Breast epithelium (tissue), 4 donors: Measurements from ENCODE around the gene ARID4B. TPM values are rescaled to one million over a fixed set of nuclear protein-coding genes. Genes with fewer than 3 reads are reported as not detected.

Experiments
- DNase-seq, 2 donors: peaks; one replicate each; pipeline ENCODE4 v3.0.0-alpha.2; 2019; ENCODE audit warnings: low spot score in 2 of 2
- H3K27ac ChIP-seq, 2 donors: fragments of 200-600 bp; sonication (generic) in 1 of 2; one replicate each; pipeline ENCODE4 v1.5.1; 2016 to 2019; ENCODE audit warnings: mild to moderate bottlenecking in 1 of 2
- H3K27me3 ChIP-seq, 2 donors: fragments of 200-600 bp; sonication (generic) in 1 of 2; one replicate each; pipeline versions ENCODE4 v1.5.1 to v1.6.0; 2017 to 2019; ENCODE audit warnings: control low read depth in 1 of 2, mild to moderate bottlenecking in 1 of 2
- H3K36me3 ChIP-seq: fragments of 200-600 bp; one replicate; pipeline ENCODE4 v1.5.1; 2019
- H3K4me1 ChIP-seq, 2 donors: fragments of 200-600 bp; sonication (generic); one replicate each; pipeline ENCODE4 v1.5.1; 2016 to 2019; ENCODE audit warnings: control low read depth in 1 of 2
- H3K4me3 ChIP-seq, 3 donors: fragments of 200-600 bp; sonication (generic); 1 replicate in 2 of 3; 2 replicates in 1 of 3; pipeline ENCODE4 v1.5.1; 2016 to 2019; ENCODE audit warnings: mild to moderate bottlenecking in 3 of 3, moderate library complexity in 2 of 3
- H3K9me3 ChIP-seq, 2 donors: fragments of 200-600 bp; sonication (generic) in 1 of 2; one replicate each; pipeline ENCODE4 v1.5.1; 2016 to 2019; ENCODE audit warnings: control low read depth in 1 of 2
- POLR2A ChIP-seq: fragments of 450-650 bp; IDR thresholded peaks from one replicate; pipeline ENCODE4 v1.6.1; 2016; ENCODE audit warnings: antibody characterized with exemption, mild to moderate bottlenecking, moderate library complexity
- POLR2AphosphoS5 ChIP-seq, 3 donors: sonication (generic); formaldehyde crosslinking; IDR thresholded peaks; one replicate each; pipeline ENCODE4 v1.6.1; 2017; ENCODE audit warnings: antibody characterized with exemption in 3 of 3
- intact Hi-C: fragments of 100-400 bp; cut with DNase I; formaldehyde crosslinking; loops from one replicate; pipeline ENCODE4 v1.15.1; 2023; ENCODE audit warnings: low total_unique reads
- total RNA-seq, 3 donors: library from RNA; depleted of rRNA; stranded (reverse); fragments of >200 nt; gene quantifications; one replicate each; pipeline ENCODE4 v1.1.0, GENCODE V29; 2016
- TF ChIP-seq, protein P1 (sequence below), 3 donors: fragments of 450-650 bp; IDR thresholded peaks; one replicate each; pipeline ENCODE4 v1.5.1; 2016 to 2017; ENCODE audit warnings: antibody characterized with exemption in 3 of 3, mild to moderate bottlenecking in 3 of 3, moderate library complexity in 3 of 3

The ARID4B gene
- total RNA-seq, 3 donors from 2014 or later: 34.4 to 91.6 (median 76.7) TPM

DNA sequence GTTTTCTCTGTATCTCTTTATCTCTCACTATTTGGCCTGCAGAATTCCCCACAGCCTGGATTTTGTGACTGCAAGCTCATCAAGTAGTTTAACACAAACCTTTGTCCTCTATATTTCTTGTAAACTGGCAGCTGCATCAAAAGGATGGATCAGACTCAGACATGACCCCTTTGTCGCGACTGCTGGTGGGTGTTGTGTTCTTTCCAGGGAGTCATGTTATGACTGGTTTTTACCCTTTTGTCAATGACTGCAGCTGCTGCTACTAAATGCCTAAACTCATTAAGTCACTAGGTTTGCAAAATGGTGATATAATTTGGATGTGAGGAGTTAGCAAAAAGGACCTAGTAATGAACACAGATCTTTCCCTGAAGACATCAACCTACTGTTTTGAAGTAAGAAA, 189.2 kb downstream of the ARID4B start:
- no peak for TF ChIP-seq POLR2A
- TF ChIP-seq, protein P1, sequence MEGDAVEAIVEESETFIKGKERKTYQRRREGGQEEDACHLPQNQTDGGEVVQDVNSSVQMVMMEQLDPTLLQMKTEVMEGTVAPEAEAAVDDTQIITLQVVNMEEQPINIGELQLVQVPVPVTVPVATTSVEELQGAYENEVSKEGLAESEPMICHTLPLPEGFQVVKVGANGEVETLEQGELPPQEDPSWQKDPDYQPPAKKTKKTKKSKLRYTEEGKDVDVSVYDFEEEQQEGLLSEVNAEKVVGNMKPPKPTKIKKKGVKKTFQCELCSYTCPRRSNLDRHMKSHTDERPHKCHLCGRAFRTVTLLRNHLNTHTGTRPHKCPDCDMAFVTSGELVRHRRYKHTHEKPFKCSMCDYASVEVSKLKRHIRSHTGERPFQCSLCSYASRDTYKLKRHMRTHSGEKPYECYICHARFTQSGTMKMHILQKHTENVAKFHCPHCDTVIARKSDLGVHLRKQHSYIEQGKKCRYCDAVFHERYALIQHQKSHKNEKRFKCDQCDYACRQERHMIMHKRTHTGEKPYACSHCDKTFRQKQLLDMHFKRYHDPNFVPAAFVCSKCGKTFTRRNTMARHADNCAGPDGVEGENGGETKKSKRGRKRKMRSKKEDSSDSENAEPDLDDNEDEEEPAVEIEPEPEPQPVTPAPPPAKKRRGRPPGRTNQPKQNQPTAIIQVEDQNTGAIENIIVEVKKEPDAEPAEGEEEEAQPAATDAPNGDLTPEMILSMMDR (IDR thresholded peaks at IDR 0.05): no peak
- TF ChIP-seq POLR2AphosphoS5 (IDR thresholded peaks at IDR 0.05): no peak

DNA sequence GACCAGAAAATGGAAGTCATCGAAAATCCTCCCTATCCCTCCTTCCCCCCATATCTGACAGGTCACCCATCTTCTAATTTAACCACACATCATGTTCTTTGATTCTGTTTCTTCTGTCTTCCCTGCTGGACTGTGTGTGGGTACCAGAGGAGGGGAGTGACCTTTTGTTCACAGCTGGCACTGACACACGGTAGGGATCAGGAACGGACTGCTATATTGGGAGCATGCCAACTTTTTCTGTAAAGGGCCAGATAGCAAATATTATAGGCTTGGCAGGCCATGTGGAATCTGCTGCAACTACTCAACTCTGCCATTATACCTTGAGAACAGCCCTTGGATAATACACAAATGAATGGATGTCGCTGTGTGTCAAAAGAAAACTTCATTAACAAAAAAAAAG, 191.9 kb downstream of the ARID4B start:
- no peak overlapping the region for H3K27ac ChIP-seq
- TF ChIP-seq POLR2AphosphoS5 (IDR thresholded peaks at IDR 0.05) (no peak), POLR2A (no peak)
- TF ChIP-seq, protein P1 (IDR thresholded peaks at IDR 0.05): no peak
- intact Hi-C loops: no loop called here
- H3K27me3 ChIP-seq: no peaks in the 10 kb centered on the region
- H3K9me3 ChIP-seq: no peaks in the 10 kb centered on the region
- no peak overlapping the region for H3K4me3 ChIP-seq
- no peak for DNase-seq
- H3K4me1 ChIP-seq: no peaks in the 10 kb centered on the region
- H3K36me3 ChIP-seq: peaks cover 5% of the 10 kb centered on the region

More for the DNA sequence above, 189.2 kb downstream of the ARID4B start:
- no peaks in the 10 kb centered on the region for H3K9me3 ChIP-seq
- H3K27me3 ChIP-seq: no peaks in the 10 kb centered on the region
- intact Hi-C loops: no loop called here
- no peaks in the 10 kb centered on the region for H3K36me3 ChIP-seq
- no peak for DNase-seq
- H3K27ac ChIP-seq: no peak overlapping the region
- H3K4me1 ChIP-seq: no peaks in the 10 kb centered on the region
- H3K4me3 ChIP-seq: no peak overlapping the region

DNA sequence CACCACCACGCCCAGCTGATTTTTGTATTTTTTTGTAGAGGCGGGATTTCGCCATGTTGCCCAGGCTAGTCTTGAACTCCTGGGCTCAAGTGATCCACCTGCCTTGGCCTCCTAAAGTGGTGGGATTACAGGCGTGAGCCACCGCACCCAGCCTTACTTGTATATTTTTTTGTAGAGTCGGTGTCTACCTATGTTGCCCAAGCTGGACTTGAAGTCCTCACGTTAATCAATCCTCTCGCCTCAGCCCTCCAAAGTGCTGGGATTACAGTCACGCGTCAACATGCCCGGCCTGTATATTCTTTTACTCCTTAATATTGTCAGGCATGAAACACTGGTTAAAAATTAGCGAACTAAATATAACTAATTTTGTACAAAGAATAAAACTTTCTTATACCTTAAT, 193.8 kb downstream of the ARID4B start:
- Histone ChIP-seq H3K9me3 (no peaks in the 10 kb centered on the region), H3K4me3 (no peak overlapping the region), H3K27ac (no peak overlapping the region), H3K4me1 (no peaks in the 10 kb centered on the region), H3K36me3 (peaks cover 5% of the 10 kb centered on the region), H3K27me3 (no peaks in the 10 kb centered on the region)
- TF ChIP-seq, protein P1 (IDR thresholded peaks at IDR 0.05): no peak
- no peak for TF ChIP-seq POLR2AphosphoS5 (IDR thresholded peaks at IDR 0.05)
- TF ChIP-seq POLR2A: no peak
- no peak for DNase-seq
- intact Hi-C loops: no loop called here

DNA sequence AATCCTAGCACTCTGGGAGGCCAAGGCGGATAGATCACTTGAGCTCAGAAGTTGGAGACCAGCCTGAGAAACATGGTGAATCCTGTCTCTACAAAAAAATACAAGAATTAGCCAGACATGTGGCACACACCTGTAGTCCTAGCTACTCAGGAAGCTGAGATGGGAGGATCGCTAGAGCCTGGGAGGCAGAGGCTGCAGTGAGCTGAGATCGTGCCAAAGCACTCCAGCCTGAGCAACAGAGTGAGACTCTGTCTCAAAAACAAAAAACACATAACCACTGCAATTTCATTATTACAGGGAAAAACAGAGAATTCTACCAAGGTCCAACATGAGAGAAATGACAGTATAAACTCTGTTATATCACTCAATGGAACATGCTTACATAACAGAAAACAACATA, 194.9 kb downstream of the ARID4B start:
- Histone ChIP-seq H3K27ac (no peak overlapping the region), H3K4me1 (no peaks in the 10 kb centered on the region), H3K4me3 (no peak overlapping the region), H3K9me3 (no peaks in the 10 kb centered on the region), H3K36me3 (peaks cover 5% of the 10 kb centered on the region), H3K27me3 (no peaks in the 10 kb centered on the region)
- no peak for DNase-seq
- TF ChIP-seq POLR2A: no peak
- no peak for TF ChIP-seq POLR2AphosphoS5 (IDR thresholded peaks at IDR 0.05)
- TF ChIP-seq, protein P1 (IDR thresholded peaks at IDR 0.05): no peak
- intact Hi-C loops: no loop called here

DNA sequence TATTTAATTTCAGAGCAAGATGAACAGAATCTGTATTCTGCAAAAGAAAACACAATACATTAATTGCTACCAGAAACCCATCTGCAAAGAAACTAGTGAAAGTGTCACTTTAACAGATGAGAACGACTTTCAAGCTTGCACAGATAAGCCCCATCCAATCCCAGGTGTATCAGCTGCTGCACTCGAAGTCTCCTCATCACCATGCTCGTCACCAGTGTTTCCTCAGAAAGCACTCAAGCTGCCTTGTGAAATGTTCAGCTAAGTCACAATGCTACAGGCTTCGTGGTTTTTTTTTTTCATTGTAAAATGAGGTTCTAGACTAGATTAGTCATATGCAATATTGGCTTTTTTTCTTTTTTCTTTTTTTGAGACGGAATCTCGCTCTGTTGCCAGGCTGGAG, 196.0 kb downstream of the ARID4B start:
- H3K4me1 ChIP-seq: peaks cover 0 to 5% of the 10 kb centered on the region in 2 donors
- no peak for DNase-seq
- intact Hi-C loops: no loop called here
- no peak overlapping the region for H3K4me3 ChIP-seq
- H3K27ac ChIP-seq: no peak overlapping the region
- no peak for TF ChIP-seq POLR2AphosphoS5 (IDR thresholded peaks at IDR 0.05)
- TF ChIP-seq, protein P1 (IDR thresholded peaks at IDR 0.05): no peak
- TF ChIP-seq POLR2A: no peak
- peaks cover 5% of the 10 kb centered on the region for H3K36me3 ChIP-seq
- H3K27me3 ChIP-seq: no peaks in the 10 kb centered on the region
- H3K9me3 ChIP-seq: no peaks in the 10 kb centered on the region
